ENCODE data around the gene DNAJA2.

Gene DNAJA2

DNA sequence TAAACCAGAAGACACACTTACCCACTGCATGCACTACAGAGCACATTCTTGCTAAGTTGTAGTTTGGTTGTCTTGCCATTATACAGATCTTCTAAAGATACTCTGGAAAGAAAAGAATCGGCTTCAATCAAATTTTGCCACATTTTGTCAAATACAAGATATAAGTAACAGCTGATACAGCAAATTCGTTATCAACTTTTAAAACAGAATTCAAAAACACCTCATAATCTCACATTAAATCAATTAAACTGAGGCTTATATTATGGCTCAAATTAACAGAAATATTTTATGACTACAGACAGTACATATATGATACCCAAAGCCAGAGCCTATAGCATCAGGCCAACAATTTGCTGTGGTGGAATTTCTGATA, 5.4 kb downstream of the DNAJA2 start:
- H2BK12ac ChIP-seq (ENCODE audit: low read length in 2 of 2) = no peak overlapping the region
- 92% methylated on average over 1 of the region's 2 CpGs for WGBS

DNA sequence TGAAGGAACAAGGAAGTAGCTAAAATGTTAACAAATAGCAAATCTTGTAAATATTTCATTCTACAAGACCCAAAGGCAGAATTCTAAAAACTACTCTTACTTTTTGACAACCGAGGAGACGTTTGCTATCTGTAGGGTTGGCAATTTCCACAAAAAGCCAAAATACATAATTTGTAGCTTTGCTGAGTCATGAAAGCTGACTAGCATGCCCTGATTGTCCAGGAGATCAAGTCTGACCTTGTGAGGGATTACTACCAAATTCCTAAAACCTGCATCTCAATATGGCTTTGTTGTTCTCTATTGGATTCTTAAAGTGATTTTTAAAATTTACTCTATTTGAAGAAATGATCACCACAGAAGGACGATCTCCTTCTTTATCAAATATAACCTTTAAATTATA, 10.8 kb downstream of the DNAJA2 start:
- H3K4me3 ChIP-seq (ENCODE audit: insufficient read depth in 1 of 2, low read depth in 1 of 2, low read length in 2 of 2) = peak overlapping the region in 1 of 2 experiments; percentile 46
- H2BK12ac ChIP-seq (ENCODE audit: low read length in 2 of 2) = no peak overlapping the region
- H3K14ac ChIP-seq (ENCODE audit: low read length in 2 of 2) = no peak overlapping the region
- DNase-seq = no peak
- H3K4ac ChIP-seq (ENCODE audit: low read depth in 1 of 2, low read length in 2 of 2) = no peak overlapping the region
- H3K27me3 ChIP-seq (ENCODE audit: control insufficient read depth in 1 of 2, insufficient read depth in 1 of 2, low read length in 2 of 2) = no peaks in the 10 kb centered on the region
- H3K27ac ChIP-seq (ENCODE audit: low read length, poor library complexity, severe bottlenecking) = no peak overlapping the region
- H2AK5ac ChIP-seq (ENCODE audit: low read length, severe bottlenecking) = no peak overlapping the region
- no peak overlapping the region for H3K18ac ChIP-seq (ENCODE audit: low read depth in 1 of 2, low read length in 2 of 2)
- H4K8ac ChIP-seq (ENCODE audit: low read length) = no peak overlapping the region
- H3K9ac ChIP-seq (ENCODE audit: low read length) = peak overlapping the region; percentile 71
- H2AFZ ChIP-seq (ENCODE audit: low read depth, low read length) = no peak overlapping the region
- peaks cover 25% of the 10 kb centered on the region for H3K79me1 ChIP-seq (replicated peaks; ENCODE audit: low read length, poor library complexity, severe bottlenecking)
- no peak overlapping the region for H3K4me2 ChIP-seq (ENCODE audit: low read length, poor library complexity, severe bottlenecking)
- H4K91ac ChIP-seq (ENCODE audit: low read length) = no peak overlapping the region
- no peak overlapping the region for H2BK5ac ChIP-seq (ENCODE audit: low read depth, low read length, poor library complexity, severe bottlenecking)
- H2BK120ac ChIP-seq (ENCODE audit: low read depth, low read length) = no peak overlapping the region
- 100% methylated on average over 3 of the region's 3 CpGs for WGBS
- no peak overlapping the region for H2BK15ac ChIP-seq (ENCODE audit: low read depth, poor library complexity, severe bottlenecking)
- peaks cover 38 to 85% of the 10 kb centered on the region in 2 experiments for H3K36me3 ChIP-seq (ENCODE audit: control insufficient read depth in 1 of 2, insufficient read depth in 2 of 2, low read depth in 1 of 2, low read length in 2 of 2)
- no peaks in the 10 kb centered on the region for H3K4me1 ChIP-seq (ENCODE audit: control insufficient read depth, insufficient read depth, low read depth, low read length)
- H3K9me3 ChIP-seq (ENCODE audit: control insufficient read depth, low read length) = no peaks in the 10 kb centered on the region
- no peak overlapping the region for H3K23ac ChIP-seq (ENCODE audit: low read length in 2 of 2)

More for the DNA sequence above, 5.4 kb downstream of the DNAJA2 start:
- Histone ChIP-seq H3K18ac (ENCODE audit: low read depth in 1 of 2, low read length in 2 of 2) (no peak overlapping the region), H3K9me3 (ENCODE audit: control insufficient read depth, low read length) (no peaks in the 10 kb centered on the region), H3K23ac (ENCODE audit: low read length in 2 of 2) (no peak overlapping the region), H2BK5ac (ENCODE audit: low read depth, low read length, poor library complexity, severe bottlenecking) (no peak overlapping the region), H3K27ac (ENCODE audit: low read length, poor library complexity, severe bottlenecking) (no peak overlapping the region), H3K79me1 (replicated peaks; ENCODE audit: low read length, poor library complexity, severe bottlenecking) (peaks cover 17% of the 10 kb centered on the region), H3K4ac (ENCODE audit: low read depth in 1 of 2, low read length in 2 of 2) (no peak overlapping the region), H3K36me3 (ENCODE audit: control insufficient read depth in 1 of 2, insufficient read depth in 2 of 2, low read depth in 1 of 2, low read length in 2 of 2) (peaks cover 34 to 82% of the 10 kb centered on the region in 2 experiments), H2BK120ac (ENCODE audit: low read depth, low read length) (no peak overlapping the region), H3K4me1 (ENCODE audit: control insufficient read depth, insufficient read depth, low read depth, low read length) (peaks cover 3% of the 10 kb centered on the region), H3K14ac (ENCODE audit: low read length in 2 of 2) (no peak overlapping the region), H3K9ac (ENCODE audit: low read length) (peak overlapping the region; percentile 15), H2BK15ac (ENCODE audit: low read depth, poor library complexity, severe bottlenecking) (no peak overlapping the region), H4K8ac (ENCODE audit: low read length) (no peak overlapping the region), H3K27me3 (ENCODE audit: control insufficient read depth in 1 of 2, insufficient read depth in 1 of 2, low read length in 2 of 2) (no peaks in the 10 kb centered on the region), H2AK5ac (ENCODE audit: low read length, severe bottlenecking) (no peak overlapping the region), H2AFZ (ENCODE audit: low read depth, low read length) (no peak overlapping the region), H4K91ac (ENCODE audit: low read length) (no peak overlapping the region), H3K4me2 (ENCODE audit: low read length, poor library complexity, severe bottlenecking) (no peak overlapping the region), H3K4me3 (ENCODE audit: insufficient read depth in 1 of 2, low read depth in 1 of 2, low read length in 2 of 2) (no peak overlapping the region)
- no peak for DNase-seq

DNA sequence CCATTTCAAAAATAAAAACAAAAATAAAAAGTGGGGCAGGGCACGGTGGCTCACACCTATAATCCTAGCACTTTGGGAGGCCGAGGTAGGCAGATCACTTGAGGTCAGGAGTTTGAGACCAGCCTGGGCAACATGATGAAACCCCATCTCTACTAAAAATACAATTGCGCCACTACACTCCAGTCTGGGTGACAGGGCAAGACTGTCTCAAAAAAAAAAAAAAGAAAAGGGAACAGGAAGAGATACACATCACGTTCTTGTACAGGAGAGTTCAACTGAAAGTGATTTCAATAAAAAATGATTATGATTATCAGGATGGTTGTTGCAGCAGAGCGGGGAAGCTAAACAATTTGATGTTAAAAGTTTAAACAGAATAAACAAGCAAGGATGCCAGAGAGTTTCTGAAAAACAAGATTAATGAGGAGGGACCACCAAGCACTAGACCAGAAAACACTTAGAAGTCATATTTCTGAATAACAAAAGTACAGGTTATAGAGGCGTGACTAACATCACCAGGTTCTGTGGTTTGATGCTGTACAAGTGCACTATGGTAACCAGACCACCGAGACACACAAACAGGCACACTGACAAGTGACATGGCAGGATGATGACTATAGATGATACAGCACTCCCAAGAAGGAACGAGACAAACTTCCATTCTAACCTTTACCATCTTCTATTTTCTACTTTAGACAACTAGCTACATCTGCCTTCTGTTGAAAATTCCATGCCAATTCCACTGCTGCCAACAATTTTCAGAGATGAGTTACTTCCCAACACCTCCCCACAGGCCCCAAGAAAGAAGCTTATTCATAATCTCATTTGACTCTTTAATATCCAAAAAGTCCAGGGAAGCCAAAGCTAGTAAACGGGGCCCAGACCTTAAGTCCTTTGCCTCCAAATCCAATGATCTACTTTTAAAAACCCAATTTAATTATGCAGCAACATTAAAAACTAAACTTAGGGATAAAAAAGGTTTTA, 11.8 kb downstream of the DNAJA2 start:
- Histone ChIP-seq H2AFZ (ENCODE audit: low read depth, low read length) (no peak overlapping the region), H4K91ac (ENCODE audit: low read length) (no peak overlapping the region), H3K4me3 (ENCODE audit: insufficient read depth in 1 of 2, low read depth in 1 of 2, low read length in 2 of 2) (peak overlapping the region in 1 of 2 experiments; percentile 46), H4K8ac (ENCODE audit: low read length) (no peak overlapping the region), H3K27ac (ENCODE audit: low read length, poor library complexity, severe bottlenecking) (no peak overlapping the region), H3K9ac (ENCODE audit: low read length) (peak overlapping the region; percentile 71), H2BK12ac (ENCODE audit: low read length in 2 of 2) (no peak overlapping the region), H3K9me3 (ENCODE audit: control insufficient read depth, low read length) (no peaks in the 10 kb centered on the region), H3K79me1 (replicated peaks; ENCODE audit: low read length, poor library complexity, severe bottlenecking) (peaks cover 20% of the 10 kb centered on the region), H3K4ac (ENCODE audit: low read depth in 1 of 2, low read length in 2 of 2) (no peak overlapping the region), H3K27me3 (ENCODE audit: control insufficient read depth in 1 of 2, insufficient read depth in 1 of 2, low read length in 2 of 2) (no peaks in the 10 kb centered on the region), H2BK15ac (ENCODE audit: low read depth, poor library complexity, severe bottlenecking) (no peak overlapping the region), H3K14ac (ENCODE audit: low read length in 2 of 2) (no peak overlapping the region), H3K23ac (ENCODE audit: low read length in 2 of 2) (no peak overlapping the region), H3K4me1 (ENCODE audit: control insufficient read depth, insufficient read depth, low read depth, low read length) (no peaks in the 10 kb centered on the region), H2AK5ac (ENCODE audit: low read length, severe bottlenecking) (no peak overlapping the region), H3K18ac (ENCODE audit: low read depth in 1 of 2, low read length in 2 of 2) (no peak overlapping the region), H2BK5ac (ENCODE audit: low read depth, low read length, poor library complexity, severe bottlenecking) (no peak overlapping the region), H2BK120ac (ENCODE audit: low read depth, low read length) (no peak overlapping the region), H3K4me2 (ENCODE audit: low read length, poor library complexity, severe bottlenecking) (no peak overlapping the region), H3K36me3 (ENCODE audit: control insufficient read depth in 1 of 2, insufficient read depth in 2 of 2, low read depth in 1 of 2, low read length in 2 of 2) (peaks cover 33 to 85% of the 10 kb centered on the region in 2 experiments)
- no peak for DNase-seq
- 99% methylated on average over 9 of the region's 9 CpGs for WGBS

DNA sequence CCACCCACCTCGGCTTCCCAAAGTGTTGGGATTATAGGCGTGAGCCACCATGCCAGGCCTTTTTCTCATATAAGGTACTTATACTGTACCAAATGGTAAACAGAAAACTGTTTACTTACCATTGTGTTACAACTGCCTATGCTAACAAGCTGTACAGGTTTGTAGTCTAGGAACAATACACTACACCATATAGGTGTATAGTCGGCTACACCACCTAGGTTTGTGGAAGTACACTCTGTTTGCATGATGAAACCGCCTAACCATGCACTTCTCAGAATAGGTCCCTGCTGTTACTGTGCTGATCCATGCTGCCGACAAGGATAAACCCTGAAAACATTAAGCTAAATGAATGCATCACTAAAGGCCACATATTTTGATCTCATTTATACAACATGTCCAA, 18.9 kb downstream of the DNAJA2 start:
- no peak overlapping the region for H3K14ac ChIP-seq (ENCODE audit: low read length in 2 of 2)
- H3K4me2 ChIP-seq (ENCODE audit: low read length, poor library complexity, severe bottlenecking) = no peak overlapping the region
- H3K23ac ChIP-seq (ENCODE audit: low read length in 2 of 2) = no peak overlapping the region
- H3K27ac ChIP-seq (ENCODE audit: low read length, poor library complexity, severe bottlenecking) = no peak overlapping the region
- DNase-seq = no peak
- no peak overlapping the region for H3K18ac ChIP-seq (ENCODE audit: low read depth in 1 of 2, low read length in 2 of 2)
- no peak overlapping the region for H4K91ac ChIP-seq (ENCODE audit: low read length)
- no peaks in the 10 kb centered on the region for H3K9me3 ChIP-seq (ENCODE audit: control insufficient read depth, low read length)
- no peak overlapping the region for H2AK5ac ChIP-seq (ENCODE audit: low read length, severe bottlenecking)
- H3K4me3 ChIP-seq (ENCODE audit: insufficient read depth in 1 of 2, low read depth in 1 of 2, low read length in 2 of 2) = no peak overlapping the region
- peaks cover 7% of the 10 kb centered on the region for H3K79me1 ChIP-seq (replicated peaks; ENCODE audit: low read length, poor library complexity, severe bottlenecking)
- H3K36me3 ChIP-seq (ENCODE audit: control insufficient read depth in 1 of 2, insufficient read depth in 2 of 2, low read depth in 1 of 2, low read length in 2 of 2) = peaks cover 23 to 52% of the 10 kb centered on the region in 2 experiments
- H2BK5ac ChIP-seq (ENCODE audit: low read depth, low read length, poor library complexity, severe bottlenecking) = no peak overlapping the region
- no peak overlapping the region for H3K4ac ChIP-seq (ENCODE audit: low read depth in 1 of 2, low read length in 2 of 2)
- H3K9ac ChIP-seq (ENCODE audit: low read length) = no peak overlapping the region
- no peaks in the 10 kb centered on the region for H3K27me3 ChIP-seq (ENCODE audit: control insufficient read depth in 1 of 2, insufficient read depth in 1 of 2, low read length in 2 of 2)
- H2BK120ac ChIP-seq (ENCODE audit: low read depth, low read length) = no peak overlapping the region
- no peak overlapping the region for H2BK15ac ChIP-seq (ENCODE audit: low read depth, poor library complexity, severe bottlenecking)
- no peaks in the 10 kb centered on the region for H3K4me1 ChIP-seq (ENCODE audit: control insufficient read depth, insufficient read depth, low read depth, low read length)
- 94% methylated on average over 4 of the region's 5 CpGs for WGBS
- H2BK12ac ChIP-seq (ENCODE audit: low read length in 2 of 2) = no peak overlapping the region
- no peak overlapping the region for H2AFZ ChIP-seq (ENCODE audit: low read depth, low read length)
- no peak overlapping the region for H4K8ac ChIP-seq (ENCODE audit: low read length)
